Prostate gland (tissue), 2 donors: Measurements from ENCODE around the gene SLC8A3.

ENCODE experiments used
- POLR2A ChIP-seq: fragments of 450-650 bp; IDR thresholded peaks from one replicate; pipeline ENCODE4 v1.6.1; 2016; ENCODE audit warnings: antibody characterized with exemption, mild to moderate bottlenecking
- TF ChIP-seq, protein P1 (sequence below), 4 experiments: fragments of 200-600 bp in 2 of 4; fragments of 450-650 bp in 2 of 4; sonication (generic) in 2 of 4; IDR thresholded peaks; 1 replicate in 3 of 4; 2 replicates in 1 of 4; pipeline ENCODE4 v1.5.1; 2016 to 2019; ENCODE audit warnings: antibody characterized with exemption in 4 of 4, mild to moderate bottlenecking in 2 of 4, moderate library complexity in 2 of 4

DNA sequence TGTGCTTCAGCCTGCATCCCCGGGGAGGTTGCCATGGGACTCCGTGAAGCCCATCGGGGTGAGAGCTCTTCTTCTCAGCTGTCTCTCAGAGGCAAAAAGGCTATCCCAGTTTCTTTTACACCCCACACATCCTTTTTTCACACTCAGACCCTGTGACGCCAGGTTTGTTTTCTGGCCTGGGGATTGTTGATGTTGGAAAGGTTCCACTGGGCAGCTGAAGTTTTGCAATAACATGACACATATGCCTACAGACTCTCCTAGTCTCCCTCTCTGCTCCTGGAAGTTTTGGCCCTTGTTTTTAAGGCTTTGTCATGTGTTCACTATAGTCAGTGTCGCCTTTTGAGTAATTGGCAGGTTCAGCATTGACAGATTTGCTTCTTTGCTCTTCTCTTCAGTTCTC, 190.9 kb downstream of the SLC8A3 start:
- TF ChIP-seq, protein P1, sequence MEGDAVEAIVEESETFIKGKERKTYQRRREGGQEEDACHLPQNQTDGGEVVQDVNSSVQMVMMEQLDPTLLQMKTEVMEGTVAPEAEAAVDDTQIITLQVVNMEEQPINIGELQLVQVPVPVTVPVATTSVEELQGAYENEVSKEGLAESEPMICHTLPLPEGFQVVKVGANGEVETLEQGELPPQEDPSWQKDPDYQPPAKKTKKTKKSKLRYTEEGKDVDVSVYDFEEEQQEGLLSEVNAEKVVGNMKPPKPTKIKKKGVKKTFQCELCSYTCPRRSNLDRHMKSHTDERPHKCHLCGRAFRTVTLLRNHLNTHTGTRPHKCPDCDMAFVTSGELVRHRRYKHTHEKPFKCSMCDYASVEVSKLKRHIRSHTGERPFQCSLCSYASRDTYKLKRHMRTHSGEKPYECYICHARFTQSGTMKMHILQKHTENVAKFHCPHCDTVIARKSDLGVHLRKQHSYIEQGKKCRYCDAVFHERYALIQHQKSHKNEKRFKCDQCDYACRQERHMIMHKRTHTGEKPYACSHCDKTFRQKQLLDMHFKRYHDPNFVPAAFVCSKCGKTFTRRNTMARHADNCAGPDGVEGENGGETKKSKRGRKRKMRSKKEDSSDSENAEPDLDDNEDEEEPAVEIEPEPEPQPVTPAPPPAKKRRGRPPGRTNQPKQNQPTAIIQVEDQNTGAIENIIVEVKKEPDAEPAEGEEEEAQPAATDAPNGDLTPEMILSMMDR (IDR thresholded peaks at IDR 0.05) = no peak
- TF ChIP-seq POLR2A = no peak
